Measurements from ENCODE around the gene SUGCT. TPM values are rescaled to one million over a fixed set of nuclear protein-coding genes. Genes with fewer than 3 reads are reported as not detected.

SUGCT gene
- total RNA-seq, 3 donors from 2014 or later, result 7.6 to 19.1 (median 10.1) TPM

- no peaks in the 10 kb centered on the region for H3K36me3 ChIP-seq (ENCODE audit: low read depth)
- no peaks in the 10 kb centered on the region for H3K4me1 ChIP-seq (ENCODE audit: low read depth)
- DNase-seq, result no peak
- no peak overlapping the region for H3K4me3 ChIP-seq
- no peak for TF ChIP-seq CTCF (IDR thresholded peaks at IDR 0.05)
- no peaks in the 10 kb centered on the region for H3K9me3 ChIP-seq
- ATAC-seq, result no peak
- intact Hi-C loops (cut with DNase I, micrococcal nuclease), result no loop called here
Measured at GRCh38 chr7:40544871-40545303, 410.1 kb downstream of the SUGCT start.

GRCh38 chr7:40545739-40546138 lies 410.9 kb downstream of the SUGCT start:
- intact Hi-C loops (cut with DNase I, micrococcal nuclease), result no loop called here
- ATAC-seq, result no peak

GRCh38 chr7:40546616-40547501 lies 412.1 kb downstream of the SUGCT start:
- no peak for TF ChIP-seq CTCF (IDR thresholded peaks at IDR 0.05)
- intact Hi-C loops (cut with DNase I, micrococcal nuclease), result no loop called here
- ATAC-seq, result no peak
- H3K36me3 ChIP-seq (ENCODE audit: low read depth), result no peaks in the 10 kb centered on the region
- H3K9me3 ChIP-seq, result no peaks in the 10 kb centered on the region
- DNase-seq, result no peak
- H3K4me1 ChIP-seq (ENCODE audit: low read depth), result no peaks in the 10 kb centered on the region
- H3K4me3 ChIP-seq, result no peak overlapping the region

More at GRCh38 chr7:40545739-40546138, 410.9 kb downstream of the SUGCT start:
- Histone ChIP-seq H3K4me1 (ENCODE audit: low read depth) (no peaks in the 10 kb centered on the region), H3K9me3 (no peaks in the 10 kb centered on the region), H3K36me3 (ENCODE audit: low read depth) (no peaks in the 10 kb centered on the region), H3K4me3 (no peak overlapping the region)
- TF ChIP-seq CTCF (IDR thresholded peaks at IDR 0.05), result no peak
- DNase-seq, result no peak

GRCh38 chr7:40549372-40550039 lies 414.7 kb downstream of the SUGCT start:
- ATAC-seq, result no peak
- Histone ChIP-seq H3K36me3 (ENCODE audit: low read depth) (no peaks in the 10 kb centered on the region), H3K4me1 (ENCODE audit: low read depth) (no peaks in the 10 kb centered on the region), H3K9me3 (no peaks in the 10 kb centered on the region), H3K4me3 (no peak overlapping the region)
- intact Hi-C loops (cut with DNase I, micrococcal nuclease), result no loop called here
- TF ChIP-seq CTCF (IDR thresholded peaks at IDR 0.05), result no peak
- no peak for DNase-seq

- DNase-seq, result no peak
Measured at GRCh38 chr7:40551685-40552576, 417.1 kb downstream of the SUGCT start.

More at GRCh38 chr7:40551685-40552576, 417.1 kb downstream of the SUGCT start:
- intact Hi-C loops (cut with DNase I, micrococcal nuclease), result no loop called here
- Histone ChIP-seq H3K4me3 (no peak overlapping the region), H3K9me3 (no peaks in the 10 kb centered on the region), H3K36me3 (ENCODE audit: low read depth) (no peaks in the 10 kb centered on the region), H3K4me1 (ENCODE audit: low read depth) (no peaks in the 10 kb centered on the region)
- TF ChIP-seq CTCF (IDR thresholded peaks at IDR 0.05), result no peak
- ATAC-seq, result peak; percentile 57
